PC-9 (cell line): Measurements from ENCODE around the gene ZBTB7A. TPM values are rescaled to one million over a fixed set of nuclear protein-coding genes. Genes with fewer than 3 reads are reported as not detected.

Experiments used
- BruUV-seq: library from RNA; stranded (reverse); fragments of 400-500 nt; replicated peaks from 2 replicates; lab custom pipeline; 2021; lab: Mats Ljungman, UMichigan
- CTCF ChIA-PET: fragments of 300-600 bp; sonication (Branson Sonifier 250); formaldehyde crosslinking; loops from one replicate; lab custom pipeline; 2022; ENCODE audit warnings: antibody characterized with exemption; lab: Charles Lee
- POLR2A ChIA-PET: fragments of 300-600 bp; sonication (Branson Sonifier 250); formaldehyde crosslinking; loops from one replicate; lab custom pipeline; 2022; ENCODE audit warnings: antibody characterized with exemption; ENCODE audit not compliant: unreplicated experiment; lab: Charles Lee
- DNase-seq, 2 experiments: peaks; one replicate each; pipeline versions ENCODE4 v3.0.0 to v3.0.0-alpha.2; 2015 to 2022; ENCODE audit warnings: mixed read lengths in 1 of 2
- H2AFZ ChIP-seq: fragments of 200-600 bp; sonication (generic); 2 replicates; pipeline ENCODE4 v1.8.1; 2017; ENCODE audit warnings: antibody characterized with exemption
- H3F3A ChIP-seq: fragments of 200-600 bp; sonication (generic); 2 replicates; pipeline ENCODE4 v1.8.1; 2017; ENCODE audit warnings: antibody characterized with exemption, mild to moderate bottlenecking, low read depth; ENCODE audit not compliant: insufficient read depth
- H3K27ac ChIP-seq: fragments of 200-600 bp; sonication (generic); 2 replicates; pipeline ENCODE4 v1.6.1; 2016; ENCODE audit warnings: mixed run types
- H3K27me3 ChIP-seq: fragments of 200-600 bp; sonication (generic); 2 replicates; pipeline ENCODE4 v1.6.1; 2016; ENCODE audit warnings: low read depth, mixed run types; ENCODE audit not compliant: insufficient read depth
- H3K36me3 ChIP-seq: fragments of 200-600 bp; sonication (generic); 2 replicates; pipeline ENCODE4 v1.6.1; 2016; ENCODE audit warnings: low read depth, mixed run types
- H3K4me1 ChIP-seq: fragments of 200-600 bp; sonication (generic); replicated peaks from 2 replicates; pipeline ENCODE4 v1.6.1; 2016; ENCODE audit warnings: mixed run types; ENCODE audit not compliant: insufficient read depth
- H3K4me2 ChIP-seq: fragments of 200-600 bp; sonication (generic); 2 replicates; pipeline ENCODE4 v1.6.1; 2017; ENCODE audit warnings: mixed run types
- H3K4me3 ChIP-seq: fragments of 200-600 bp; sonication (generic); 2 replicates; pipeline ENCODE4 v1.6.1; 2016; ENCODE audit warnings: mixed run types
- H3K79me2 ChIP-seq: fragments of 200-600 bp; sonication (generic); 2 replicates; pipeline ENCODE4 v1.6.1; 2017; ENCODE audit warnings: low read depth, mixed run types
- H3K9me2 ChIP-seq: fragments of 200-600 bp; sonication (generic); 2 replicates; pipeline ENCODE4 v1.8.1; 2017; ENCODE audit warnings: mild to moderate bottlenecking; ENCODE audit not compliant: insufficient read depth
- H3K9me3 ChIP-seq: fragments of 200-600 bp; sonication (generic); 2 replicates; pipeline ENCODE4 v1.8.1; 2016; ENCODE audit warnings: low read depth; ENCODE audit not compliant: insufficient read depth
- H4K20me1 ChIP-seq: fragments of 200-600 bp; sonication (generic); 2 replicates; pipeline ENCODE4 v1.8.1; 2017; ENCODE audit not compliant: insufficient read depth
- EZH2 ChIP-seq: fragments of 200-600 bp; sonication (generic); IDR thresholded peaks from 2 replicates; pipeline ENCODE4 v1.8.0; 2017; ENCODE audit warnings: antibody characterized with exemption, low read depth
- intact Hi-C: fragments of 100-400 bp; cut with micrococcal nuclease; formaldehyde crosslinking; loops from one replicate; pipeline ENCODE4 v1.10.0; 2022; ENCODE audit not compliant: unreplicated experiment
- total RNA-seq: library from RNA; stranded (reverse); gene quantifications from 2 replicates; pipeline ENCODE4 v1.2.3, GENCODE V29; 2021
- TF ChIP-seq, protein P1 (sequence below): fragments of 200-600 bp; sonication (generic); conservative IDR thresholded peaks from 2 replicates; pipeline ENCODE4 v1.6.1; 2017; ENCODE audit warnings: mixed run types, antibody characterized with exemption, mild to moderate bottlenecking, moderate library complexity

Gene ZBTB7A
- total RNA-seq, 1 experiment from 2014 or later, result 41.2 TPM

GRCh38 chr19:4028334-4029246 lies 38.1 kb downstream of the ZBTB7A start:
- no peak for TF ChIP-seq EZH2
- TF ChIP-seq, protein P1, sequence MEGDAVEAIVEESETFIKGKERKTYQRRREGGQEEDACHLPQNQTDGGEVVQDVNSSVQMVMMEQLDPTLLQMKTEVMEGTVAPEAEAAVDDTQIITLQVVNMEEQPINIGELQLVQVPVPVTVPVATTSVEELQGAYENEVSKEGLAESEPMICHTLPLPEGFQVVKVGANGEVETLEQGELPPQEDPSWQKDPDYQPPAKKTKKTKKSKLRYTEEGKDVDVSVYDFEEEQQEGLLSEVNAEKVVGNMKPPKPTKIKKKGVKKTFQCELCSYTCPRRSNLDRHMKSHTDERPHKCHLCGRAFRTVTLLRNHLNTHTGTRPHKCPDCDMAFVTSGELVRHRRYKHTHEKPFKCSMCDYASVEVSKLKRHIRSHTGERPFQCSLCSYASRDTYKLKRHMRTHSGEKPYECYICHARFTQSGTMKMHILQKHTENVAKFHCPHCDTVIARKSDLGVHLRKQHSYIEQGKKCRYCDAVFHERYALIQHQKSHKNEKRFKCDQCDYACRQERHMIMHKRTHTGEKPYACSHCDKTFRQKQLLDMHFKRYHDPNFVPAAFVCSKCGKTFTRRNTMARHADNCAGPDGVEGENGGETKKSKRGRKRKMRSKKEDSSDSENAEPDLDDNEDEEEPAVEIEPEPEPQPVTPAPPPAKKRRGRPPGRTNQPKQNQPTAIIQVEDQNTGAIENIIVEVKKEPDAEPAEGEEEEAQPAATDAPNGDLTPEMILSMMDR, result no peak

DNA sequence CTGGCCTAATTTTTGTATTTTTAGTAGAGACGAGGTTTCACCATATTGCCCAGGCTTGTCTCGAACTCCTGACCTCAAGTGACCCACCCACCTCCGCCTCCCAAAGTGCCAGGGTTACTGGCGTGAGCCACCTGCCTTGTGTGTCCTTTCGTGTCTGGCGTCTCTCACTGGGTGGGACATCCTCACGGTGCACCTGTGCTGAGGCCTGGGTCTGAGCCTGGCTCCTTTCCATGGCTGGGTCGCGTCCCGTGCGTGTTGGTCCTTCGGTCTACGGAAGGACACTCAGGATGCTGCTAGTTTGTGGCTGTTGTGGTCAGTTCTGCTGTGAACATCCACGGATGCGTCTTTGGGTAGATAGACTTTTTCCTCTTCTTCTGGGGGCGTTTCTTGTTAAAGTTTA lies 39.6 kb downstream of the ZBTB7A start:
- Histone ChIP-seq H2AFZ (no peak overlapping the region), H4K20me1 (peaks cover 8% of the 10 kb centered on the region), H3K4me3 (no peak overlapping the region), H3K9me2 (no peaks in the 10 kb centered on the region), H3K9me3 (no peaks in the 10 kb centered on the region), H3K4me2 (no peak overlapping the region), H3K27me3 (no peaks in the 10 kb centered on the region), H3K4me1 (no peaks in the 10 kb centered on the region), H3K36me3 (no peaks in the 10 kb centered on the region), H3K79me2 (no peaks in the 10 kb centered on the region), H3F3A (no peaks in the 10 kb centered on the region), H3K27ac (no peak overlapping the region)
- no TSS peak for BruUV-seq
- TF ChIP-seq EZH2, result no peak
- TF ChIP-seq, protein P1, result no peak
- DNase-seq, result no peak
- intact Hi-C loops, result no loop called here
- ChIA-PET CTCF (no interaction called here), POLR2A (no interaction called here)

More at GRCh38 chr19:4028334-4029246, 38.1 kb downstream of the ZBTB7A start:
- Histone ChIP-seq H3K9me3 (no peaks in the 10 kb centered on the region), H3K79me2 (no peaks in the 10 kb centered on the region), H3K27ac (no peak overlapping the region), H4K20me1 (no peaks in the 10 kb centered on the region), H3K4me3 (no peak overlapping the region), H3K9me2 (no peaks in the 10 kb centered on the region), H3K4me1 (no peaks in the 10 kb centered on the region), H3K36me3 (no peaks in the 10 kb centered on the region), H3F3A (no peaks in the 10 kb centered on the region), H2AFZ (no peak overlapping the region), H3K4me2 (no peak overlapping the region), H3K27me3 (no peaks in the 10 kb centered on the region)
- no peak for DNase-seq
- CTCF ChIA-PET, result interaction anchor here (0.6 kb wide), 1 partner anchor 170 kb away, joined by 11 read pairs; no protein-coding TSS in a partner anchor
- BruUV-seq, result no TSS peak
- intact Hi-C loops, result no loop called here
- POLR2A ChIA-PET, result no interaction called here

DNA sequence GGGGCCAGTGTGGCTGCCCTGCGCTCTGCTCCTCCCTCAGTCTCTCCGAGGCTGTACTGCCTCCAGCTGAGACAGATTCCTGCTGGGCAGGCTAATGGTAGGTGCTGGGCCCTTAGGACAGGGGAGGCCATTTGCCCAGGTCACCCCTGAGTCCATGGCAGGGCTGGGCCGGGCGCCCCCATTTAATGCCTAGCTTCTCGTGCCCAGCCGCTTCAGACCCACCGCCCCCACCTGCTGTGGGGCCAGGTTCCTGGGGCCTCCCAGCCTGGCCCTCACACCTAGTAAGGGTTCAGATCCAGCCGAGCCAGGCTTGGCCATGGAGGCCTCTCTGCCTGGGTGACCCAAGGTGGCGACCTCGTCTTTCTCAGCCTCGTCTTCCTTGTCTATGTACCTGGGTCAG lies 41.4 kb downstream of the ZBTB7A start:
- BruUV-seq, result no TSS peak
- H4K20me1 ChIP-seq, result peaks cover 12% of the 10 kb centered on the region
- no peaks in the 10 kb centered on the region for H3F3A ChIP-seq
- no peaks in the 10 kb centered on the region for H3K9me2 ChIP-seq
- H3K4me2 ChIP-seq, result no peak overlapping the region
- H3K4me1 ChIP-seq, result no peaks in the 10 kb centered on the region
- H3K27ac ChIP-seq, result no peak overlapping the region
- no peaks in the 10 kb centered on the region for H3K36me3 ChIP-seq
- ChIA-PET CTCF (no interaction called here), POLR2A (no interaction called here)
- DNase-seq, result no peak
- H3K4me3 ChIP-seq, result no peak overlapping the region
- H3K27me3 ChIP-seq, result no peaks in the 10 kb centered on the region
- intact Hi-C loops, result no loop called here
- H3K9me3 ChIP-seq, result no peaks in the 10 kb centered on the region
- no peak overlapping the region for H2AFZ ChIP-seq
- TF ChIP-seq, protein P1, result no peak
- no peak for TF ChIP-seq EZH2
- no peaks in the 10 kb centered on the region for H3K79me2 ChIP-seq
